Activated B cell treated with CpG ODN at 0.5 μM for 24 hours (primary cell): ENCODE measurements around the gene SLC9C1. TPM values are rescaled to one million over a fixed set of nuclear protein-coding genes. Genes with fewer than 3 reads are reported as not detected.

Source experiments
- ATAC-seq: fragments of 200-7000 bp; cut with Tn5 transposase; one replicate; pipeline ENCODE4 v1.10.0; 2021; ENCODE audit warnings: low read depth, mild to moderate bottlenecking, moderate library complexity
- CTCF ChIA-PET: fragments of 350-600 bp; sonication (Branson Sonifier 250); formaldehyde crosslinking; loops from one replicate; lab custom pipeline; 2021; ENCODE audit warnings: antibody characterized with exemption; lab: Charles Lee
- POLR2A ChIA-PET: fragments of 350-600 bp; sonication (Branson Sonifier 250); formaldehyde crosslinking; loops from one replicate; lab custom pipeline; 2021; ENCODE audit warnings: antibody characterized with exemption; lab: Charles Lee
- DNase-seq: peaks from one replicate; pipeline ENCODE4 v3.0.0; 2022
- H3K27ac Mint-ChIP-seq: one replicate; pipeline ENCODE4 v1.8.0; 2020; ENCODE audit warnings: mixed read lengths
- H3K27me3 Mint-ChIP-seq: one replicate; pipeline ENCODE4 v1.8.0; 2021; ENCODE audit warnings: mixed read lengths
- H3K36me3 Mint-ChIP-seq: one replicate; pipeline ENCODE4 v1.8.0; 2021; ENCODE audit warnings: low read depth, mixed read lengths
- H3K4me1 Mint-ChIP-seq: one replicate; pipeline ENCODE4 v1.8.0; 2021; ENCODE audit warnings: mixed read lengths
- H3K4me3 Mint-ChIP-seq: one replicate; pipeline ENCODE4 v1.8.0; 2020; ENCODE audit warnings: mild to moderate bottlenecking, mixed read lengths
- H3K9me3 Mint-ChIP-seq: one replicate; pipeline ENCODE4 v1.8.0; 2020; ENCODE audit warnings: mixed read lengths
- intact Hi-C: fragments of 100-400 bp; cut with micrococcal nuclease; formaldehyde crosslinking; loops from one replicate; pipeline ENCODE4 v1.15.1; 2024
- total RNA-seq: library from RNA; stranded (reverse); gene quantifications from 2 replicates; pipeline ENCODE4 v1.2.3, GENCODE V29; 2022
- TF ChIP-seq, protein P1 (sequence below): fragments of 200-600 bp; IDR thresholded peaks from one replicate; pipeline ENCODE4 v1.8.0; 2022; ENCODE audit warnings: antibody characterized with exemption, mild to moderate bottlenecking

Gene SLC9C1
- total RNA-seq, 1 donor from 2014 or later, result 0.58 TPM

DNA sequence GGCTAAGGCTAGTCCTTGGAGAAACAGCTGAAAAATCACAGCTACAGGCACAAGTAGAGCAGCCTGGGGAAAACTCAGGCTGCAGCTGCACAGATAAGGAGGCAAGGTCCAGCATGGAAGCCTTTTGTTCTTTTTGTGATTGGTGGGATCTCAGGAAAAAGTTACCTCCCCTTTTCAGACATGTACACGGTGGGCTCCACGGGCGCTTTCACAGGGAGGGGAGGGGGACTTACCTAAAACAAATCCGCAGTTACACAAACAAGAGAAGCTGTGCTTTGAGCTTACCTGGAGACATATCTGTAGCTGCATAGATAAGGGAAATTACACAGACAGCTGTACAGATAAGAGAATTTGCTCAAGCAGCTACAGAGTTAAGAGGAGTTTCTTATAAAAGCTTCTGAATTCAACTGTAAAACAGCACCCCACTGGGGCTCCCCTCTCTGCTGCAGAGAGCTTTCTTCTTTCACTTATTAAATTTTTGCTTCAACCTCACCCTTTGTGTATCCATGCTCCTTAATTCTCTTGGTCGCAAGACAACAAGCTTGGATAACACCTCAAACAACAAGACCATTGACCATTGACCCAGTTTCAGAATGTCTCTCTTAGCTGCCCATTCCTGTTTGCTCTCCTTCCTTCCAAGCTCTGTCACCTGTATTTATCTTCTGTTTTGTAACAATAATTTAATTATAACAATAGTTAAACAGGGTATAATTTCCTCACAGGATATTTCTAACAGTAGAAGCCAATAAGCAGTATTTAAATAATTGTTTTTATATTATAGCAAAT is 28.0 kb upstream of the SLC9C1 start:
- H3K27ac Mint-ChIP-seq, result no peak overlapping the region
- no peak overlapping the region for H3K4me3 Mint-ChIP-seq
- no peaks in the 10 kb centered on the region for H3K9me3 Mint-ChIP-seq
- no peaks in the 10 kb centered on the region for H3K27me3 Mint-ChIP-seq
- TF ChIP-seq, protein P1, sequence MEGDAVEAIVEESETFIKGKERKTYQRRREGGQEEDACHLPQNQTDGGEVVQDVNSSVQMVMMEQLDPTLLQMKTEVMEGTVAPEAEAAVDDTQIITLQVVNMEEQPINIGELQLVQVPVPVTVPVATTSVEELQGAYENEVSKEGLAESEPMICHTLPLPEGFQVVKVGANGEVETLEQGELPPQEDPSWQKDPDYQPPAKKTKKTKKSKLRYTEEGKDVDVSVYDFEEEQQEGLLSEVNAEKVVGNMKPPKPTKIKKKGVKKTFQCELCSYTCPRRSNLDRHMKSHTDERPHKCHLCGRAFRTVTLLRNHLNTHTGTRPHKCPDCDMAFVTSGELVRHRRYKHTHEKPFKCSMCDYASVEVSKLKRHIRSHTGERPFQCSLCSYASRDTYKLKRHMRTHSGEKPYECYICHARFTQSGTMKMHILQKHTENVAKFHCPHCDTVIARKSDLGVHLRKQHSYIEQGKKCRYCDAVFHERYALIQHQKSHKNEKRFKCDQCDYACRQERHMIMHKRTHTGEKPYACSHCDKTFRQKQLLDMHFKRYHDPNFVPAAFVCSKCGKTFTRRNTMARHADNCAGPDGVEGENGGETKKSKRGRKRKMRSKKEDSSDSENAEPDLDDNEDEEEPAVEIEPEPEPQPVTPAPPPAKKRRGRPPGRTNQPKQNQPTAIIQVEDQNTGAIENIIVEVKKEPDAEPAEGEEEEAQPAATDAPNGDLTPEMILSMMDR, result no peak
- H3K36me3 Mint-ChIP-seq, result no peaks in the 10 kb centered on the region
- DNase-seq, result no peak
- H3K4me1 Mint-ChIP-seq, result no peaks in the 10 kb centered on the region
- intact Hi-C loops, result loop anchor here (2.0 kb wide), 1 partner anchor 17 kb away; no protein-coding TSS in a partner anchor
- ChIA-PET POLR2A (interaction anchor here (0.7 kb wide), 2 partner anchors 16 to 220 kb away, joined by 4 read pairs; no protein-coding TSS in a partner anchor), CTCF (interaction anchor here (0.7 to 1.5 kb wide), 4 partner anchors 29 to 211 kb away, joined by 3 to 7 read pairs (median 4); partner anchors contain the start of gene SLC9C1)
- no peak for ATAC-seq

DNA sequence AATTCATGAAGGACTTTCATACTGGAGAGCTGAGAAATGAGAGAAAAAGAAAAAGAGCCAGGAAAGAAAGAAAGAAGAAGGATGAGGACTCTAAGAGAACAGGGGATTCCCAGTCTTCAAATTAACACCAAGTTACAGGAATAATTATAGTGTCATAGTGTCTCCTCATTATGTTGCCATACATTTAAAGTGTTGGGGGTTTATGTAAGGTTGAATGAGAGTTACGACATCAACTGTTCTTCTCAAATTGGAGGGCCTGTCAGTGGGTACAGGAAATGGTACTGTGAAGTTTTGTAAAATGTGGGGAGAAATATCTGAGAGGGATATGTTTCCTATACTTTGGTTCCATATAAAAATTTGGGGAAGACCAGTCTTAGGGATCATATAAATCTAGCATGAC is 26.7 kb upstream of the SLC9C1 start:
- TF ChIP-seq, protein P1, result no peak
- Mint-ChIP-seq H3K4me3 (no peak overlapping the region), H3K27ac (no peak overlapping the region), H3K9me3 (no peaks in the 10 kb centered on the region), H3K27me3 (no peaks in the 10 kb centered on the region), H3K36me3 (no peaks in the 10 kb centered on the region), H3K4me1 (no peaks in the 10 kb centered on the region)
- ChIA-PET CTCF (no interaction called here), POLR2A (no interaction called here)
- DNase-seq, result no peak
- ATAC-seq, result no peak
- intact Hi-C loops, result loop anchor here (2.0 kb wide), 1 partner anchor 16 kb away; no protein-coding TSS in a partner anchor

DNA sequence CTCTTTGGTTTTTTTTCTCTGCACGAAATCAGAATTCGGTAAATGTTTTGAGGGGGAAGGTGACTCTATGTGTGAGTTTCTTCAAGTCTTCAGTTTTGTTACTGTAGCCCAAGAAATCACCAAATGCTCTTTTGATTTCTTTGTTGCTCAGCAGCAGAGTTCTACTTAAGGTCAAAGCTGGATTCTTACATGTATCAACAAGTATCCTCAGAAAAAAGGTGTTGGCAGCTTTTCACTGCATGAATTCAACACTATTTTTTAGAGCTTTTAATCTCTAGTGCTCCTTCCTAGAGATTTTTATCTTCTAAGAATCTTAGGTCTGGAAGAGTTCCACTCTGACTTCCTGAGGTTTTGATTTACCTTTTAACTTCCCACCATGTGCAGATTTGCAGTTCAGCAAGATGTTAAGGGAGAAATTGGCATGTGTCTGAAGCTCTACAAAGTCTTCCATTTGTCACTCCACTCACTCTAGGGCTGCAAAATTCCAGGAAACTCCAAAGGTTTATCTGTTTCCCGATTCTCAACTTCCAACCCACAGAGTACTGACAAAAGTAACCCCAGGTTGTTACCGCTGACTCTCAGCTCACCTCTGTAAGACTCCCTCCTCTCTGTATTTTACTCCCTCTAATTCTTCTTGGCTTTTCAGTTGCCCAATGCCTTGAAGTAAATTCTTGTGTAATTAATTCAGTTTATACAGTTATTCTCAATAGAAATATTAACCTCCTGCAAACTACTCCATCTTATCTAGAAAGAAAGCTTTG is 25.7 kb upstream of the SLC9C1 start:
- Mint-ChIP-seq H3K9me3 (no peaks in the 10 kb centered on the region), H3K4me3 (no peak overlapping the region), H3K27me3 (no peaks in the 10 kb centered on the region), H3K27ac (no peak overlapping the region), H3K4me1 (peaks cover 3% of the 10 kb centered on the region), H3K36me3 (no peaks in the 10 kb centered on the region)
- ChIA-PET POLR2A (interaction anchor here (0.6 kb wide), 2 partner anchors 13 to 1000 kb away, joined by 3 to 4 read pairs; no protein-coding TSS in a partner anchor), CTCF (no interaction called here)
- intact Hi-C loops, result loop anchor here (2.0 kb wide), 1 partner anchor 15 kb away; no protein-coding TSS in a partner anchor
- DNase-seq (no peak), ATAC-seq (no peak)
- TF ChIP-seq, protein P1, result no peak

DNA sequence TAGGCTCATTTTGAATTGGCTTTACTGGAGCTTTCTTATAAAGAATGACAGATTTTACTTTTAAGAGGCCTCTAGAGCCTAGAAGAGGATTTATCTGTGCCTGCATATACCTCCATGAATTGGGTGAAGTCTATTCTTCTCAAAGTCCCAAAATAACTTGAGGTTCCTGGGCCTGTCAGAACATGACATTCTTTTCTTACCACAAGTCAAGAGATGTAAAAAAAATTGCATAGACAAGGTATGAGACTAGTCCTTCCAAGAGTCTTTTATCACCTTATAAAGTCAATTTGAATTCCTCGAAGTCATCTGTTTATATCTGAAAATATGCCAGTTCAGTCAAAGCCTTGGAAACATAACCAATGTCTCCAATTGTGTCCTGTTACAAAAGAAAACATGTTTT is 21.8 kb upstream of the SLC9C1 start:
- TF ChIP-seq, protein P1, result no peak
- ChIA-PET POLR2A (no interaction called here), CTCF (interaction anchor here (0.8 to 1.1 kb wide), 2 partner anchors 23 to 206 kb away, joined by 3 read pairs; no protein-coding TSS in a partner anchor)
- H3K27ac Mint-ChIP-seq, result no peak overlapping the region
- H3K27me3 Mint-ChIP-seq, result no peaks in the 10 kb centered on the region
- peaks cover 8% of the 10 kb centered on the region for H3K4me1 Mint-ChIP-seq
- intact Hi-C loops, result no loop called here
- ATAC-seq (no peak), DNase-seq (no peak)
- no peaks in the 10 kb centered on the region for H3K36me3 Mint-ChIP-seq
- no peak overlapping the region for H3K4me3 Mint-ChIP-seq
- H3K9me3 Mint-ChIP-seq, result peaks cover 4% of the 10 kb centered on the region
